SU-DHL-6 (cell line): Measurements from ENCODE around the gene VAMP3.

Source experiments
- H2AFZ ChIP-seq: fragments of 200-600 bp; sonication (generic); 2 replicates; pipeline ENCODE4 v1.6.1; 2014; ENCODE audit warnings: low read depth, mild to moderate bottlenecking, moderate library complexity, mixed read lengths, antibody characterized with exemption, low read length; ENCODE audit not compliant: severe bottlenecking
- H3F3A ChIP-seq: fragments of 200-600 bp; shearing (Covaris generic); 2 replicates; pipeline ENCODE4 v1.6.0; 2016; ENCODE audit warnings: antibody characterized with exemption, mild to moderate bottlenecking; ENCODE audit not compliant: insufficient read depth
- H3K27ac ChIP-seq: fragments of 200-600 bp; sonication (generic); 2 replicates; pipeline ENCODE4 v1.5.1; 2016; ENCODE audit warnings: low read depth, mild to moderate bottlenecking, low read length, moderate library complexity, mixed read lengths
- H3K27me3 ChIP-seq: fragments of 200-600 bp; sonication (generic), shearing (Covaris generic); 2 replicates; pipeline ENCODE4 v1.6.0; 2014; ENCODE audit warnings: mild to moderate bottlenecking, low read length
- H3K36me3 ChIP-seq: fragments of 200-600 bp; sonication (generic); 2 replicates; pipeline ENCODE4 v1.6.1; 2014; ENCODE audit warnings: mild to moderate bottlenecking, low read length, mixed read lengths
- H3K4me2 ChIP-seq: fragments of 300-600, 200-600 bp; shearing (Covaris generic), sonication (generic); 2 replicates; pipeline ENCODE4 v1.6.0; 2014; ENCODE audit warnings: low read length, low read depth, mild to moderate bottlenecking; ENCODE audit not compliant: poor library complexity, severe bottlenecking
- H3K4me3 ChIP-seq: fragments of 200-600 bp; sonication (generic); 2 replicates; pipeline ENCODE4 v1.5.1; 2014; ENCODE audit warnings: antibody characterized with exemption, low read length, mild to moderate bottlenecking, mixed read lengths; ENCODE audit not compliant: insufficient read depth, poor library complexity, severe bottlenecking
- H3K79me2 ChIP-seq: fragments of 200-600 bp; sonication (generic); 2 replicates; pipeline ENCODE4 v1.6.1; 2014; ENCODE audit warnings: mild to moderate bottlenecking, low read length, moderate library complexity; ENCODE audit not compliant: insufficient read depth
- H3K9ac ChIP-seq: fragments of 200-600 bp; sonication (generic); 2 replicates; pipeline ENCODE4 v1.7.0; 2014; ENCODE audit warnings: mild to moderate bottlenecking, low read length
- H3K9me2 ChIP-seq: fragments of 200-600 bp; sonication (generic); replicated peaks from 2 replicates; pipeline ENCODE4 v1.6.1; 2014; ENCODE audit warnings: low read length; ENCODE audit not compliant: insufficient read depth
- H3K9me3 ChIP-seq: fragments of 200-600 bp; sonication (generic); 2 replicates; pipeline ENCODE4 v1.6.1; 2014; ENCODE audit warnings: low read length, mixed read lengths; ENCODE audit not compliant: insufficient read depth
- H4K20me1 ChIP-seq: fragments of 200-600 bp; sonication (generic); 2 replicates; pipeline ENCODE4 v1.6.1; 2014; ENCODE audit warnings: low read depth, mild to moderate bottlenecking, antibody characterized with exemption, low read length, moderate library complexity, mixed read lengths
- EZH2phosphoT487 ChIP-seq: fragments of 200-600 bp; sonication (generic), shearing (Covaris generic); conservative IDR thresholded peaks from 2 replicates; pipeline ENCODE4 v1.6.1; 2018; ENCODE audit warnings: mild to moderate bottlenecking, antibody characterized with exemption, low read length, moderate library complexity, mixed read lengths
- TF ChIP-seq, protein P1 (sequence below): fragments of 200-600 bp; sonication (generic); IDR thresholded peaks from one replicate; pipeline ENCODE4 v1.5.1; 2017; ENCODE audit warnings: antibody characterized with exemption, mild to moderate bottlenecking, low read length, moderate library complexity; ENCODE audit not compliant: insufficient read depth, poor library complexity, severe bottlenecking

Gene VAMP3

GRCh38 chr1:7732331-7732730 lies 38.8 kb upstream of the VAMP3 start:
- Histone ChIP-seq H3K9me3 (no peaks in the 10 kb centered on the region), H4K20me1 (no peaks in the 10 kb centered on the region), H2AFZ (no peak overlapping the region), H3K27me3 (0 out of 2 replicates have a peak, but pooled peaks cover 3% of the 10 kb centered on the region), H3K36me3 (no peaks in the 10 kb centered on the region), H3K27ac (no peak overlapping the region), H3F3A (no peaks in the 10 kb centered on the region), H3K9ac (no peak overlapping the region), H3K4me2 (no peak overlapping the region), H3K9me2 (no peaks in the 10 kb centered on the region), H3K4me3 (no peak overlapping the region), H3K79me2 (no peaks in the 10 kb centered on the region)
- TF ChIP-seq, protein P1, sequence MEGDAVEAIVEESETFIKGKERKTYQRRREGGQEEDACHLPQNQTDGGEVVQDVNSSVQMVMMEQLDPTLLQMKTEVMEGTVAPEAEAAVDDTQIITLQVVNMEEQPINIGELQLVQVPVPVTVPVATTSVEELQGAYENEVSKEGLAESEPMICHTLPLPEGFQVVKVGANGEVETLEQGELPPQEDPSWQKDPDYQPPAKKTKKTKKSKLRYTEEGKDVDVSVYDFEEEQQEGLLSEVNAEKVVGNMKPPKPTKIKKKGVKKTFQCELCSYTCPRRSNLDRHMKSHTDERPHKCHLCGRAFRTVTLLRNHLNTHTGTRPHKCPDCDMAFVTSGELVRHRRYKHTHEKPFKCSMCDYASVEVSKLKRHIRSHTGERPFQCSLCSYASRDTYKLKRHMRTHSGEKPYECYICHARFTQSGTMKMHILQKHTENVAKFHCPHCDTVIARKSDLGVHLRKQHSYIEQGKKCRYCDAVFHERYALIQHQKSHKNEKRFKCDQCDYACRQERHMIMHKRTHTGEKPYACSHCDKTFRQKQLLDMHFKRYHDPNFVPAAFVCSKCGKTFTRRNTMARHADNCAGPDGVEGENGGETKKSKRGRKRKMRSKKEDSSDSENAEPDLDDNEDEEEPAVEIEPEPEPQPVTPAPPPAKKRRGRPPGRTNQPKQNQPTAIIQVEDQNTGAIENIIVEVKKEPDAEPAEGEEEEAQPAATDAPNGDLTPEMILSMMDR: no peak
- TF ChIP-seq EZH2phosphoT487: no peak

GRCh38 chr1:7733276-7733675 lies 37.8 kb upstream of the VAMP3 start:
- no peak overlapping the region for H3K4me3 ChIP-seq
- H3K27me3 ChIP-seq: 0 out of 2 replicates have a peak, but pooled peaks cover 3% of the 10 kb centered on the region
- no peak overlapping the region for H3K27ac ChIP-seq
- no peak for TF ChIP-seq EZH2phosphoT487
- TF ChIP-seq, protein P1: no peak
- no peak overlapping the region for H2AFZ ChIP-seq
- no peaks in the 10 kb centered on the region for H3K9me3 ChIP-seq
- H4K20me1 ChIP-seq: no peaks in the 10 kb centered on the region
- no peak overlapping the region for H3K4me2 ChIP-seq
- no peaks in the 10 kb centered on the region for H3F3A ChIP-seq
- no peaks in the 10 kb centered on the region for H3K9me2 ChIP-seq
- no peaks in the 10 kb centered on the region for H3K36me3 ChIP-seq
- no peaks in the 10 kb centered on the region for H3K79me2 ChIP-seq
- H3K9ac ChIP-seq: no peak overlapping the region

DNA sequence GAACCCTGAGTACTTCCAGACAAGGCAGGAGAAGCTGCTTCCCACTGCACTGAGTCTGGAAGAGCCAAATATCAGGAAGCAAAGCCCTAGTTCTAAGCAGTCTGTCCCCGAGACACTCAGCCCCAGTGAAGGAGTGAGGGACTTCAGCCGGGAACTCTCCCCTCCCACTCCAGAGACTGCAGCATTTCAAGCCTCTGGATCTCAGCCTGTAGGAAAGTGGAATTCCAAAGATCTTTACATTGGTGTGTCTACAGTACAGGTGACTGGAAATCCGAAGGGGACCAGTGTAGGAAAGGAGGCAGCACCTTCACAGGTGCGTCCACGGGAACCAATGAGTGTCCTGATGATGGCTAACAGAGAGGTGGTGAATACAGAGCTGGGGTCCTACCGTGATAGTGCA lies 33.1 kb upstream of the VAMP3 start:
- Histone ChIP-seq H4K20me1 (no peaks in the 10 kb centered on the region), H3K4me2 (no peak overlapping the region), H3K4me3 (no peak overlapping the region), H2AFZ (no peak overlapping the region), H3K27me3 (0 out of 2 replicates have a peak, but pooled peaks cover 3% of the 10 kb centered on the region), H3K79me2 (no peaks in the 10 kb centered on the region), H3K9ac (no peak overlapping the region), H3K36me3 (no peaks in the 10 kb centered on the region), H3K9me2 (no peaks in the 10 kb centered on the region), H3K9me3 (no peaks in the 10 kb centered on the region), H3F3A (no peaks in the 10 kb centered on the region), H3K27ac (no peak overlapping the region)
- TF ChIP-seq, protein P1: no peak
- TF ChIP-seq EZH2phosphoT487: no peak

DNA sequence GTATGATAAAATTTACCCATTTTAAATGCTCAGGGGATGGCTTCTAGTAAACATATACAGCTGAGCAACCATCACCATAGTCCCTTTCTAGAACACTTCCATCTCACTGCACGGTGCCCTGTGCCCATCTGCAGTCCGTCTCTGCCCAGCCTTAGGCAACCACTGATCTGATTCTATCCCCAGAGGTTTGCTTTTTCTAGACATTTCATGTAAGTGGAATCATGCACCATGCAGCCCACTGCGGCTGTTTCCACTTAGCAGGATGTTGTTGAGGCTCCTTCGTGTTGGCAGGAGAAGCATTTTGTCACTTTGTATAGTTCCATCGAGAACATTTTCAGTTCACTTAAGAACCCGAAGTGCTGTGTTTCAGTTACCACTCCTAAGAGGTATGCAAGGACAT lies 27.8 kb upstream of the VAMP3 start:
- no peaks in the 10 kb centered on the region for H3K36me3 ChIP-seq
- H3K9me3 ChIP-seq: no peaks in the 10 kb centered on the region
- no peak overlapping the region for H3K4me3 ChIP-seq
- no peak overlapping the region for H3K9ac ChIP-seq
- H3K27ac ChIP-seq: no peak overlapping the region
- no peak overlapping the region for H3K4me2 ChIP-seq
- TF ChIP-seq, protein P1: no peak
- no peak for TF ChIP-seq EZH2phosphoT487
- no peaks in the 10 kb centered on the region for H3K9me2 ChIP-seq
- H3F3A ChIP-seq: no peaks in the 10 kb centered on the region
- no peaks in the 10 kb centered on the region for H3K27me3 ChIP-seq
- no peak overlapping the region for H2AFZ ChIP-seq
- H4K20me1 ChIP-seq: no peaks in the 10 kb centered on the region
- no peaks in the 10 kb centered on the region for H3K79me2 ChIP-seq
